Kidney epithelial cell (primary cell): Measurements from ENCODE around the gene PCNX1. TPM values are rescaled to one million over a fixed set of nuclear protein-coding genes. Genes with fewer than 3 reads are reported as not detected.

Experiments
- DNase-seq: peaks from one replicate; pipeline ENCODE4 v3.0.0-alpha.2; 2010; ENCODE audit warnings: low read depth
- H3K27me3 ChIP-seq: 2 replicates; pipeline ENCODE4 v1.6.0; 2011; ENCODE audit warnings: low read length; ENCODE audit not compliant: control insufficient read depth, insufficient read depth
- H3K36me3 ChIP-seq: 2 replicates; pipeline ENCODE4 v1.5.1; 2011; ENCODE audit warnings: low read length; ENCODE audit not compliant: control insufficient read depth, insufficient read depth
- H3K4me3 ChIP-seq: 2 replicates; pipeline ENCODE4 v1.5.1; 2011; ENCODE audit warnings: low read depth, mild to moderate bottlenecking, control low read depth, low read length
- CTCF ChIP-seq: IDR thresholded peaks from 2 replicates; pipeline ENCODE4 v1.5.1; 2011; ENCODE audit warnings: mild to moderate bottlenecking, moderate library complexity, low read length, control low read depth, inconsistent platforms; ENCODE audit not compliant: insufficient read depth, poor library complexity, severe bottlenecking
- total RNA-seq: library from RNA; depleted of rRNA; stranded (reverse); fragments of >200 nt; gene quantifications from 2 replicates; pipeline ENCODE4 v1.2.3, GENCODE V29; 2015

Gene PCNX1
- total RNA-seq, 1 donor from 2014 or later: 26.9 TPM

DNA sequence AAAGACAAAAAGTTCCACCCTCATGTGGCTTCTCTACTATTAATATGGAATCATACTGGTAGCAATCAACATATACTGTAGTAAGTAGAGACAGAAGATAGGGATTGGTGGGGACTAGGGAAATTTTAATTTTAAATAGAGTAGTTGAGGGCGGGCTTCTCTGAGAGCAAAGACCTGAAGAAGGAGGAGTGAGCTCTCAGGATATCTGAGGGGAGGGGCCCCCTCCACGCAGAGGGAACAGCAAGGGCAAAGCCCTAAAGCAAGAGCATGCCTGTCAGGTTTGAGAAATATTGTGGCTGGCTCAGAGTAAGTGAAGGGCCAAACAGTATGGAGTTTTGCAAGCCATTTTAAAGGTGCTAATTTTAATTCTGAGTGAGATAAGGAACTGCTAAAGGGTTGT, 64.3 kb downstream of the PCNX1 start:
- no peaks in the 10 kb centered on the region for H3K36me3 ChIP-seq
- H3K27me3 ChIP-seq: no peaks in the 10 kb centered on the region
- TF ChIP-seq CTCF: no peak
- DNase-seq: no peak
- H3K4me3 ChIP-seq: no peak overlapping the region

GRCh38 chr14:70972107-70972976, 65.1 kb downstream of the PCNX1 start:
- H3K27me3 ChIP-seq: no peaks in the 10 kb centered on the region
- DNase-seq: peak; percentile 43
- no peak overlapping the region for H3K4me3 ChIP-seq
- no peaks in the 10 kb centered on the region for H3K36me3 ChIP-seq
- peak; percentile 81 for TF ChIP-seq CTCF

GRCh38 chr14:70976591-70976990, 69.3 kb downstream of the PCNX1 start:
- no peak for TF ChIP-seq CTCF
- Histone ChIP-seq H3K36me3 (no peaks in the 10 kb centered on the region), H3K4me3 (no peak overlapping the region), H3K27me3 (no peaks in the 10 kb centered on the region)
- no peak for DNase-seq

- Histone ChIP-seq H3K27me3 (no peaks in the 10 kb centered on the region), H3K4me3 (no peak overlapping the region), H3K36me3 (no peaks in the 10 kb centered on the region)
- TF ChIP-seq CTCF: no peak
- DNase-seq: no peak
Measured at GRCh38 chr14:70981000-70981952, 74.0 kb downstream of the PCNX1 start.

GRCh38 chr14:70982200-70982599, 74.9 kb downstream of the PCNX1 start:
- DNase-seq: no peak
- Histone ChIP-seq H3K36me3 (no peaks in the 10 kb centered on the region), H3K27me3 (no peaks in the 10 kb centered on the region), H3K4me3 (no peak overlapping the region)
- TF ChIP-seq CTCF: no peak
